ENCODE measurements around the gene KAT6B. TPM values are rescaled to one million over a fixed set of nuclear protein-coding genes. Genes with fewer than 3 reads are reported as not detected.

The KAT6B gene
- total RNA-seq, 1 donor from 2014 or later: 41.0 TPM

- TF ChIP-seq CTCF (IDR thresholded peaks at IDR 0.05; ENCODE audit: borderline replicate concordance): no peak
- intact Hi-C loops (cut with micrococcal nuclease): no loop called here
- Histone ChIP-seq H3K36me3 (peaks cover 3% of the 10 kb centered on the region), H3K4me3 (no peak overlapping the region), H3K4me1 (peaks cover 31% of the 10 kb centered on the region), H3K9me3 (replicated peaks) (no peaks in the 10 kb centered on the region), H3K27me3 (ENCODE audit: low read depth) (no peaks in the 10 kb centered on the region), H3K27ac (replicated peaks) (no peak overlapping the region)
- no peak for DNase-seq
Measured at GRCh38 chr10:74963549-74963948, 137.1 kb downstream of the KAT6B start.

- intact Hi-C loops (cut with micrococcal nuclease): no loop called here
- Histone ChIP-seq H3K27ac (replicated peaks) (no peak overlapping the region), H3K27me3 (ENCODE audit: low read depth) (no peaks in the 10 kb centered on the region), H3K9me3 (replicated peaks) (no peaks in the 10 kb centered on the region), H3K4me3 (no peak overlapping the region), H3K4me1 (peaks cover 34% of the 10 kb centered on the region), H3K36me3 (no peaks in the 10 kb centered on the region)
- no peak for TF ChIP-seq CTCF (IDR thresholded peaks at IDR 0.05; ENCODE audit: borderline replicate concordance)
- DNase-seq: no peak
Measured at GRCh38 chr10:74967911-74968666, 141.7 kb downstream of the KAT6B start.

- H3K36me3 ChIP-seq: no peaks in the 10 kb centered on the region
- no peaks in the 10 kb centered on the region for H3K27me3 ChIP-seq (ENCODE audit: low read depth)
- no peak overlapping the region for H3K4me3 ChIP-seq
- no peaks in the 10 kb centered on the region for H3K9me3 ChIP-seq (replicated peaks)
- no peak for TF ChIP-seq CTCF (IDR thresholded peaks at IDR 0.05; ENCODE audit: borderline replicate concordance)
- no peak overlapping the region for H3K27ac ChIP-seq (replicated peaks)
- intact Hi-C loops (cut with micrococcal nuclease): no loop called here
- no peak for DNase-seq
- H3K4me1 ChIP-seq: peaks cover 39% of the 10 kb centered on the region
Measured at GRCh38 chr10:74968667-74969061, 142.3 kb downstream of the KAT6B start.

GRCh38 chr10:74969093-74969492, 142.7 kb downstream of the KAT6B start:
- H3K4me3 ChIP-seq: no peak overlapping the region
- no peaks in the 10 kb centered on the region for H3K36me3 ChIP-seq
- no peaks in the 10 kb centered on the region for H3K27me3 ChIP-seq (ENCODE audit: low read depth)
- H3K4me1 ChIP-seq: peaks cover 44% of the 10 kb centered on the region
- H3K9me3 ChIP-seq (replicated peaks): no peaks in the 10 kb centered on the region
- no peak overlapping the region for H3K27ac ChIP-seq (replicated peaks)
- no peak for DNase-seq
- no peak for TF ChIP-seq CTCF (IDR thresholded peaks at IDR 0.05; ENCODE audit: borderline replicate concordance)
- intact Hi-C loops (cut with micrococcal nuclease): no loop called here

GRCh38 chr10:74969530-74969929, 143.1 kb downstream of the KAT6B start:
- no peaks in the 10 kb centered on the region for H3K27me3 ChIP-seq (ENCODE audit: low read depth)
- intact Hi-C loops (cut with micrococcal nuclease): no loop called here
- H3K9me3 ChIP-seq (replicated peaks): no peaks in the 10 kb centered on the region
- H3K4me1 ChIP-seq: peaks cover 48% of the 10 kb centered on the region
- TF ChIP-seq CTCF (IDR thresholded peaks at IDR 0.05; ENCODE audit: borderline replicate concordance): no peak
- DNase-seq: no peak
- no peak overlapping the region for H3K4me3 ChIP-seq
- no peak overlapping the region for H3K27ac ChIP-seq (replicated peaks)
- H3K36me3 ChIP-seq: no peaks in the 10 kb centered on the region
